B cell (primary cell): Measurements from ENCODE around the gene DNAH3.

Experiments used
- CTCF ChIP-seq: fragments of 200-600 bp; IDR thresholded peaks from one replicate; pipeline ENCODE4 v1.8.0; 2022; ENCODE audit warnings: antibody characterized with exemption, mild to moderate bottlenecking
- EZH2 ChIP-seq: IDR thresholded peaks from 2 replicates; pipeline ENCODE4 v1.6.1; 2012; ENCODE audit warnings: borderline replicate concordance, low read depth, mild to moderate bottlenecking, moderate library complexity, low read length; ENCODE audit not compliant: insufficient read depth, poor library complexity, severe bottlenecking

DNA sequence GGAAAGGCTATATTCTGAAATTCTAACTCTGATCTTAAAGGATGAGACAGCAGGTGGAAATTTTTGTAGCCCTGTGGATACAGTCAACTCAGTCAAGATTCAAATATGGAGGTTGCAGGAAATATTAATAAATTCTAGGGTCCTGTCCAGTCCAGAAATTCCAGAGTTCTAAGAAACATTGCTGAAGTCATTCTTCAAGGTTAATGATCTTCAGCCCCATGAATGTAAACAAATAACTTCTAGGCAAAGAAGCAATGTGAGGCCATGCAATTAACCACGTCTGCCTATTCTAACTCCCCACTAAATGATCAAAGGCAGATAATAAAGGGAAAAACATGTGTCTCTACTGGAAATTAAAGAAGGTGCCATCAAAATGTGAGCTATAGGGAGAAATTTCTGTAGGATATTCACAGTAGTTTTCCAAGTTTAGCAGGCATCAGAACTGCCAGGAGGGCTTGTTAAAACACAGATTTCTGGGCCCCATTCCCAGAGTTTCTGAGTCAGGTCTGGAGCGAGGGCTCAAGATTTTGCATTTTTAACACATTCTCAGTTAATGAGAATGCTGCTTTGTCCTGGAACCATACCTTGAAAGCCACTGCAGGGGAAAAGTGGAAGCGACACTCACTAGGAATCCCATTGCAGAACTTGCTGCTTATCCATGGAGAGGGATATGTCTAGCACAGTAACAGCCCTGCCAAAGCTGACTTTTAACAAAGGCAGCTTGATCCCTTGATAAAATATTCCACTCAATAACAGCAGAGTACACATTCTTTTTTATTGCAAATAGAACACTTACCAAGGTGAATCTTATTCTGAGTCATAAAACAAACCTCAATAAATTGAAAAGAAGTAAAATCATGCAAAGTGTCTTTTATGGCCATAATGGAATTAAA is 61.8 kb downstream of the DNAH3 start:
- TF ChIP-seq EZH2, result no peak
- TF ChIP-seq CTCF, result no peak
